ENCODE measurements around the gene SURF1.
A peak's percentile ranks its signal among the peaks of the same experiment; 100 is the strongest.

SURF1 gene

GRCh38 chr9:133361507-133362092 is 5.3 kb upstream of the SURF1 start:
- TF ChIP-seq, protein P1, sequence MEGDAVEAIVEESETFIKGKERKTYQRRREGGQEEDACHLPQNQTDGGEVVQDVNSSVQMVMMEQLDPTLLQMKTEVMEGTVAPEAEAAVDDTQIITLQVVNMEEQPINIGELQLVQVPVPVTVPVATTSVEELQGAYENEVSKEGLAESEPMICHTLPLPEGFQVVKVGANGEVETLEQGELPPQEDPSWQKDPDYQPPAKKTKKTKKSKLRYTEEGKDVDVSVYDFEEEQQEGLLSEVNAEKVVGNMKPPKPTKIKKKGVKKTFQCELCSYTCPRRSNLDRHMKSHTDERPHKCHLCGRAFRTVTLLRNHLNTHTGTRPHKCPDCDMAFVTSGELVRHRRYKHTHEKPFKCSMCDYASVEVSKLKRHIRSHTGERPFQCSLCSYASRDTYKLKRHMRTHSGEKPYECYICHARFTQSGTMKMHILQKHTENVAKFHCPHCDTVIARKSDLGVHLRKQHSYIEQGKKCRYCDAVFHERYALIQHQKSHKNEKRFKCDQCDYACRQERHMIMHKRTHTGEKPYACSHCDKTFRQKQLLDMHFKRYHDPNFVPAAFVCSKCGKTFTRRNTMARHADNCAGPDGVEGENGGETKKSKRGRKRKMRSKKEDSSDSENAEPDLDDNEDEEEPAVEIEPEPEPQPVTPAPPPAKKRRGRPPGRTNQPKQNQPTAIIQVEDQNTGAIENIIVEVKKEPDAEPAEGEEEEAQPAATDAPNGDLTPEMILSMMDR (IDR thresholded peaks at IDR 0.05; ENCODE audit: borderline replicate concordance, insufficient read depth, low read depth, low read length): no peak
- H3K4me3 ChIP-seq (ENCODE audit: low read depth, low read length): no peak overlapping the region

- TF ChIP-seq, protein P1 (IDR thresholded peaks at IDR 0.05; ENCODE audit: borderline replicate concordance, insufficient read depth, low read depth, low read length): no peak
- H3K4me3 ChIP-seq (ENCODE audit: low read depth, low read length): no peak overlapping the region
Observed at GRCh38 chr9:133360400-133361393, 4.4 kb upstream of the SURF1 start.

- TF ChIP-seq, protein P1 (IDR thresholded peaks at IDR 0.05; ENCODE audit: borderline replicate concordance, insufficient read depth, low read depth, low read length): peak; percentile 26; the same call in 1 of the 2 replicates
- no peak overlapping the region for H3K4me3 ChIP-seq (ENCODE audit: low read depth, low read length)
Observed at GRCh38 chr9:133359399-133360175, 3.3 kb upstream of the SURF1 start.

GRCh38 chr9:133357656-133358055 is 1.4 kb upstream of the SURF1 start:
- TF ChIP-seq, protein P1 (IDR thresholded peaks at IDR 0.05; ENCODE audit: borderline replicate concordance, insufficient read depth, low read depth, low read length): no peak
- no peak overlapping the region for H3K4me3 ChIP-seq (ENCODE audit: low read depth, low read length)

DNA sequence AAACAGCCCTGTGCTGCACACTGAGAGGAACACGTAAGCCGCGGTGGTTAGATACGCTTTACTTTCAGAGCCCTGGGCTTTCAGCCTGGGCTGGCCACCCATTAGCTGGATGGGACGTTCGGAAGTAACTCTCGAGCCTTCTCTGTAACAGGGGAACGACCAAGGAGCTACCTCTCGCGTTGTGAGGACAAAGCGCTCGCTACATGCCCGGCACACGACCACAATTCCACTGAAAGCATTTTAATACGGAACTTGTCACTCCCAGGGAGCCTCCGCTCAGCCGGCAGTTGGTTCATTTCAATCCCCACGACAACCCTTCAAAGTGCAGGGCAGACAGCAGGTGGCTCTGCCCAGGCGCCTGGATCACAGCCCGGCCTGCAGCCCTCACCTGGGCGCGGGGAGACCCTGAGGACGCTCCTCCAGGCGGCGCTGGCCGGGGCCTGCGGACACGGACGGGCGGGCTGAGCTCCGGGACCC is 368 bp downstream of the SURF1 start:
- TF ChIP-seq, protein P1 (IDR thresholded peaks at IDR 0.05; ENCODE audit: borderline replicate concordance, insufficient read depth, low read depth, low read length): no peak
- peak overlapping the region; percentile 56 for H3K4me3 ChIP-seq (ENCODE audit: low read depth, low read length)

- no peak overlapping the region for H3K4me3 ChIP-seq (ENCODE audit: low read depth, low read length)
- TF ChIP-seq, protein P1 (IDR thresholded peaks at IDR 0.05; ENCODE audit: borderline replicate concordance, insufficient read depth, low read depth, low read length): no peak
Observed at GRCh38 chr9:133354766-133355165, 1.5 kb downstream of the SURF1 start.

Measured in GM12875 (cell line).